ENCODE measurements around the gene TOR2A. TPM values are rescaled to one million over a fixed set of nuclear protein-coding genes. Genes with fewer than 3 reads are reported as not detected.

TOR2A gene
- total and polyA plus RNA-seq, 2 donors (not counting 3 experiments of a cell fraction or from before 2014, with no cell fraction given), result 19.3 to 23.9 TPM

- no peak for DNase-seq (ENCODE audit: low read depth, low spot score)
- no peak for TF ChIP-seq MAX (IDR thresholded peaks at IDR 0.05; ENCODE audit: insufficient read depth, insufficient read length)
- no peak for TF ChIP-seq POLR2AphosphoS5 (IDR thresholded peaks at IDR 0.05; ENCODE audit: insufficient read depth, low read depth, low read length)
- no peak for TF ChIP-seq GATA2 (IDR thresholded peaks at IDR 0.05; ENCODE audit: insufficient read depth, insufficient read length, low read depth, low read length)
- no peak for TF ChIP-seq EZH2 (IDR thresholded peaks at IDR 0.05; ENCODE audit: borderline replicate concordance, low read depth, low read length, severe bottlenecking)
- TF ChIP-seq CTCF (IDR thresholded peaks at IDR 0.05; ENCODE audit: extremely low read depth in 1 of 2, insufficient read depth in 1 of 2, low read depth in 1 of 2, low read length in 2 of 2), result no peak
- no peak for TF ChIP-seq MYC (IDR thresholded peaks at IDR 0.05; ENCODE audit: low read depth, low read length)
- no peak for TF ChIP-seq FOS (IDR thresholded peaks at IDR 0.05; ENCODE audit: borderline replicate concordance, insufficient read depth, low read length)
- no peak for TF ChIP-seq JUN (IDR thresholded peaks at IDR 0.05; ENCODE audit: borderline replicate concordance, insufficient read depth, insufficient read length, low read depth)
- TF ChIP-seq POLR2A (IDR thresholded peaks at IDR 0.05; ENCODE audit: low read depth, low read length), result no peak
- no peaks in the 10 kb centered on the region for H3K4me1 ChIP-seq (ENCODE audit: control insufficient read depth, extremely low read depth, insufficient read depth, low read length)
- H2AFZ ChIP-seq (ENCODE audit: low read depth, low read length), result no peak overlapping the region
- no peaks in the 10 kb centered on the region for H3K79me2 ChIP-seq (ENCODE audit: control insufficient read depth, insufficient read depth, low read length)
- no peak overlapping the region for H3K4me2 ChIP-seq (ENCODE audit: insufficient read depth, low read length)
- no peaks in the 10 kb centered on the region for H4K20me1 ChIP-seq (replicated peaks; ENCODE audit: control insufficient read depth, extremely low read depth, insufficient read depth, low read length)
- no peaks in the 10 kb centered on the region for H3K27me3 ChIP-seq (ENCODE audit: control insufficient read depth in 2 of 2, insufficient read depth in 2 of 2, low read length in 2 of 2)
- H3K9me1 ChIP-seq (replicated peaks; ENCODE audit: control insufficient read depth, extremely low read depth, insufficient read depth, low read length), result no peaks in the 10 kb centered on the region
- no peak overlapping the region for H3K27ac ChIP-seq (ENCODE audit: insufficient read depth, low read depth, low read length)
- intact Hi-C loops (cut with micrococcal nuclease), result loop anchor here (5.0 kb wide), 1 partner anchor 86 kb away; the partner anchor contains the start of gene STXBP1
- BruUV-seq (replicated peaks), result no TSS peak
- no peak overlapping the region for H3K4me3 ChIP-seq (replicated peaks in 1 of 3; ENCODE audit: insufficient read depth in 1 of 3, low read depth in 1 of 3, low read length in 3 of 3)
- H3K9me3 ChIP-seq (replicated peaks; ENCODE audit: control insufficient read depth, insufficient read depth, low read length), result no peaks in the 10 kb centered on the region
- H3K36me3 ChIP-seq (ENCODE audit: control insufficient read depth in 2 of 2, extremely low read depth in 1 of 2, insufficient read depth in 2 of 2, low read length in 2 of 2), result no peaks in the 10 kb centered on the region
- ChIA-PET POLR2A (no interaction called here), CTCF (interaction anchor here (0.5 to 1.4 kb wide), 3 partner anchors 8 to 96 kb away, joined by 3 read pairs; no protein-coding TSS in a partner anchor)
- no peak for FAIRE-seq
- no peak overlapping the region for H3K9ac ChIP-seq (replicated peaks; ENCODE audit: extremely low read depth, insufficient read depth, low read length)
- dilution Hi-C loops (cut with MboI; ENCODE audit: extremely low pct_ligation_motif_present, low sequenced_read_pairs), result no loop called here
These were observed 36.7 kb downstream of the TOR2A start for GRCh38 chr9:127698386-127698785.

All from endothelial cell of umbilical vein (primary cell).